Liver (tissue), 3 donors: ENCODE results near the gene MEIS2.

ENCODE experiments used
- CTCF ChIP-seq: fragments of 150-350 bp; IDR thresholded peaks from 2 replicates; pipeline ENCODE4 v1.5.1; 2017; ENCODE audit warnings: improper control_type of control experiment, low read depth, low read length; ENCODE audit not compliant: missing input control
- EGR1 ChIP-seq, 2 donors: IDR thresholded peaks; 2 replicates each; pipeline ENCODE4 v1.6.1; 2016 to 2018; ENCODE audit warnings: antibody characterized with exemption in 2 of 2, low read depth in 2 of 2
- HNF4A ChIP-seq, 2 donors: conservative IDR thresholded peaks; 2 replicates each; pipeline ENCODE4 v1.6.1; 2016; ENCODE audit warnings: antibody characterized with exemption in 2 of 2, mild to moderate bottlenecking in 2 of 2
- MAX ChIP-seq: IDR thresholded peaks from 2 replicates; pipeline ENCODE4 v1.6.1; 2016; ENCODE audit warnings: antibody characterized with exemption
- REST ChIP-seq: IDR thresholded peaks from 2 replicates; pipeline ENCODE4 v1.6.1; 2016; ENCODE audit warnings: antibody characterized with exemption, mild to moderate bottlenecking
- YY1 ChIP-seq: IDR thresholded peaks from 2 replicates; pipeline ENCODE4 v1.6.1; 2016; ENCODE audit warnings: antibody characterized with exemption, mild to moderate bottlenecking
- donor health status: healthy.
- donor health status: healthy.

- TF ChIP-seq MAX: no peak
- no peak for TF ChIP-seq REST
- TF ChIP-seq EGR1 (IDR thresholded peaks at IDR 0.05; ENCODE audit: low read depth in 2 of 2): no peak
- no peak for TF ChIP-seq YY1
- TF ChIP-seq CTCF: no peak
- no peak for TF ChIP-seq HNF4A (conservative IDR thresholded peaks at IDR 0.05)
Measured at GRCh38 chr15:36860792-36861191, 239.6 kb downstream of the MEIS2 start.
